Measurements from ENCODE around the gene FILIP1.

DNA sequence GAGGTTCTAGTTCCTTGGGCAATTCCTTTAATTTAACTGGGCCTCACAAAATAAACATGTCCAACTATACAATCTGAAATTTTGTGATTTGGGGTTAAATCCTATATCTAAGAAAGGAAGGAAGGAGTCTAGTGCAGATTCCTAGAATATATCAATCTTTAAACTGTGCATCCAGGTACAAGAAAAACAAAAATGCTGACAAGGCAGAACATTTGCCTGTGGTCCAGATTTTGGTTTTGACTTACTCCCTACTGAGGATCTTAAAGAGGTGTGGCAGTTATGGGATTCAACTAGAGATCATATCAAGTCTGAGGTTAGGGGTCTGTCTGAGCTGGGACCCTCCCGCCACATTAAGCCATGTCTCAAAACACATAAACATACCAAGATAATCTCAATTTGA, 232.3 kb downstream of the FILIP1 start:
- TF ChIP-seq POLR2AphosphoS5 (IDR thresholded peaks at IDR 0.05; ENCODE audit: low read depth) (no peak), CTCF (IDR thresholded peaks at IDR 0.05; ENCODE audit: insufficient read depth, low read length) (no peak), GABPA (IDR thresholded peaks at IDR 0.05; ENCODE audit: low read depth) (no peak), SPI1 (IDR thresholded peaks at IDR 0.05; ENCODE audit: borderline replicate concordance, low read depth) (no peak)
- TF ChIP-seq, protein P1, sequence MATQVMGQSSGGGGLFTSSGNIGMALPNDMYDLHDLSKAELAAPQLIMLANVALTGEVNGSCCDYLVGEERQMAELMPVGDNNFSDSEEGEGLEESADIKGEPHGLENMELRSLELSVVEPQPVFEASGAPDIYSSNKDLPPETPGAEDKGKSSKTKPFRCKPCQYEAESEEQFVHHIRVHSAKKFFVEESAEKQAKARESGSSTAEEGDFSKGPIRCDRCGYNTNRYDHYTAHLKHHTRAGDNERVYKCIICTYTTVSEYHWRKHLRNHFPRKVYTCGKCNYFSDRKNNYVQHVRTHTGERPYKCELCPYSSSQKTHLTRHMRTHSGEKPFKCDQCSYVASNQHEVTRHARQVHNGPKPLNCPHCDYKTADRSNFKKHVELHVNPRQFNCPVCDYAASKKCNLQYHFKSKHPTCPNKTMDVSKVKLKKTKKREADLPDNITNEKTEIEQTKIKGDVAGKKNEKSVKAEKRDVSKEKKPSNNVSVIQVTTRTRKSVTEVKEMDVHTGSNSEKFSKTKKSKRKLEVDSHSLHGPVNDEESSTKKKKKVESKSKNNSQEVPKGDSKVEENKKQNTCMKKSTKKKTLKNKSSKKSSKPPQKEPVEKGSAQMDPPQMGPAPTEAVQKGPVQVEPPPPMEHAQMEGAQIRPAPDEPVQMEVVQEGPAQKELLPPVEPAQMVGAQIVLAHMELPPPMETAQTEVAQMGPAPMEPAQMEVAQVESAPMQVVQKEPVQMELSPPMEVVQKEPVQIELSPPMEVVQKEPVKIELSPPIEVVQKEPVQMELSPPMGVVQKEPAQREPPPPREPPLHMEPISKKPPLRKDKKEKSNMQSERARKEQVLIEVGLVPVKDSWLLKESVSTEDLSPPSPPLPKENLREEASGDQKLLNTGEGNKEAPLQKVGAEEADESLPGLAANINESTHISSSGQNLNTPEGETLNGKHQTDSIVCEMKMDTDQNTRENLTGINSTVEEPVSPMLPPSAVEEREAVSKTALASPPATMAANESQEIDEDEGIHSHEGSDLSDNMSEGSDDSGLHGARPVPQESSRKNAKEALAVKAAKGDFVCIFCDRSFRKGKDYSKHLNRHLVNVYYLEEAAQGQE (IDR thresholded peaks at IDR 0.05; ENCODE audit: insufficient replicate concordance, low read depth): no peak

Data from HL-60 (cell line).